Prostate gland (tissue), 2 donors: ENCODE results near the gene ADCY7.

Source experiments
- POLR2A ChIP-seq: fragments of 450-650 bp; IDR thresholded peaks from one replicate; pipeline ENCODE4 v1.6.1; 2016; ENCODE audit warnings: antibody characterized with exemption, mild to moderate bottlenecking
- POLR2AphosphoS5 ChIP-seq: sonication (generic); formaldehyde crosslinking; IDR thresholded peaks from one replicate; pipeline ENCODE4 v1.6.1; 2017; ENCODE audit warnings: antibody characterized with exemption
- TF ChIP-seq, protein P1 (sequence below), 4 experiments: fragments of 200-600 bp in 2 of 4; fragments of 450-650 bp in 2 of 4; sonication (generic) in 2 of 4; IDR thresholded peaks; 1 replicate in 3 of 4; 2 replicates in 1 of 4; pipeline ENCODE4 v1.5.1; 2016 to 2019; ENCODE audit warnings: antibody characterized with exemption in 4 of 4, mild to moderate bottlenecking in 2 of 4, moderate library complexity in 2 of 4

DNA sequence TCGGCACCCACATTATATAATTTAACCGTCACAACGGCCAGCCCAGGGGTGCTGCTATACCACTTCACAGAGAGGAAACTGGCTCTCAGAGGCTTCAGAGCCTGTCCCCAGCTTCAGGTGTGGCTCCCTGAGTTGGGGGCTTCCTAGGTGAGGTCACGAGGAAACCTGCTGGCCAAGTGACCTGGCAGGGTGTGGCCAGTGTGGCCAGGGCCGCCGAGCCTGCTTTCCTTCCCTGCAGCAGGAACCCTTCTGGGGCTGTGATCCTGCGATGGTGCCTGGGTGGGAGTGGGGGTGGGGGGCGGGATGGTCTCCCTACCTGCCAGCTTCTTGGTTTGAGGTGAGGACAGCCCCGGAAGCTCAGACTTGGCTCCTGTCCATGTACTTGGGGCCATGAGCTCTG is 39.9 kb downstream of the ADCY7 start:
- TF ChIP-seq, protein P1, sequence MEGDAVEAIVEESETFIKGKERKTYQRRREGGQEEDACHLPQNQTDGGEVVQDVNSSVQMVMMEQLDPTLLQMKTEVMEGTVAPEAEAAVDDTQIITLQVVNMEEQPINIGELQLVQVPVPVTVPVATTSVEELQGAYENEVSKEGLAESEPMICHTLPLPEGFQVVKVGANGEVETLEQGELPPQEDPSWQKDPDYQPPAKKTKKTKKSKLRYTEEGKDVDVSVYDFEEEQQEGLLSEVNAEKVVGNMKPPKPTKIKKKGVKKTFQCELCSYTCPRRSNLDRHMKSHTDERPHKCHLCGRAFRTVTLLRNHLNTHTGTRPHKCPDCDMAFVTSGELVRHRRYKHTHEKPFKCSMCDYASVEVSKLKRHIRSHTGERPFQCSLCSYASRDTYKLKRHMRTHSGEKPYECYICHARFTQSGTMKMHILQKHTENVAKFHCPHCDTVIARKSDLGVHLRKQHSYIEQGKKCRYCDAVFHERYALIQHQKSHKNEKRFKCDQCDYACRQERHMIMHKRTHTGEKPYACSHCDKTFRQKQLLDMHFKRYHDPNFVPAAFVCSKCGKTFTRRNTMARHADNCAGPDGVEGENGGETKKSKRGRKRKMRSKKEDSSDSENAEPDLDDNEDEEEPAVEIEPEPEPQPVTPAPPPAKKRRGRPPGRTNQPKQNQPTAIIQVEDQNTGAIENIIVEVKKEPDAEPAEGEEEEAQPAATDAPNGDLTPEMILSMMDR (IDR thresholded peaks at IDR 0.05): no peak
- TF ChIP-seq POLR2A (no peak), POLR2AphosphoS5 (no peak)
